IPS-NIHi11 (cell line): ENCODE data around the gene TUBA8.
"Not testable (repeated sequence)": the region's sequence is repeated elsewhere in the genome, so short reads cannot be mapped to it uniquely, and the experiment has no call there.

Experiments used
- DNase-seq: peaks from one replicate; pipeline ENCODE4 v3.0.0; 2012; ENCODE audit warnings: mixed read lengths, low spot score

The TUBA8 gene

DNA sequence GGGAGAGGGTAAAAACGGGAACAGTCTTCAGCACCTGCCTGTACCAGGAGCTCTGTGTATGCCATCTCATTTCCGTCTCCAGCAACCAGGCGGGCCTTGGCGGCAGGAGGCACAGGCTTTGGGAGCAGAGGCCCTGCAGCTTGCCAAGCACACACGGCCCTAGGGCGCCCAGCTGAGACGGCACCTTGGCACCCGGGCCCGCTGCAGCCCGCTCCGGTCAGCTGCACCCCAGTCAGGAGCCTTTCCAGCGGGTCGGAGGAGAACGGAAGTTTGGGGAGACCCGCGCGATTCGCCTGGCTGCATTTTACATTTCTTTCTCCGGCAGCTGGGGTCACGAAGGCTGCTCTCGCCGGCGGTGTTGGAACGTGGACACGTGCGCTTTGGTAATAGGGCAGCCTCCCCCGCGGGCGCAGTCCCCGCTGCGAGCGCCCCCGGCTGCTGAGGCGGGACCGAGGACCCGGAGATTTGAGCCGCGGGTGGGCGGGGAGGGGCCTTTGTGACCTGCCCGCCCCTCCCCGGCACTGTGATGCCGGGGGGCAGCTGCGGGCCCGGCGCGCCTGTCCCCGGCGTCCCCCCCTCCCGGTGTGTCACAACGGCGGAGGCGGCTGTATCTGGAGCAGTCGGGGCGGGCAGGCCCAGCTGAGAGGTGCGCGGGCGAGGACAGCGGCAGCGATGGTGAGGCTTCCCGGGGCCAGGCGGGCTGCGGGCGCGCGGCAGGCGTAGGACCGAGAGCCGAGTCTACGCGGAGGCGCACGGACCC is at the start of gene TUBA8:
TUBA8 (plus strand) TSS at position 616 of the 760 bp plus-strand sequence; CDS start at position 673, 57 bp downstream.
- peak; percentile 83 for DNase-seq

GRCh38 chr22:18062421-18062820 is 48.2 kb upstream of the TUBA8 start:
- DNase-seq: no peak

DNA sequence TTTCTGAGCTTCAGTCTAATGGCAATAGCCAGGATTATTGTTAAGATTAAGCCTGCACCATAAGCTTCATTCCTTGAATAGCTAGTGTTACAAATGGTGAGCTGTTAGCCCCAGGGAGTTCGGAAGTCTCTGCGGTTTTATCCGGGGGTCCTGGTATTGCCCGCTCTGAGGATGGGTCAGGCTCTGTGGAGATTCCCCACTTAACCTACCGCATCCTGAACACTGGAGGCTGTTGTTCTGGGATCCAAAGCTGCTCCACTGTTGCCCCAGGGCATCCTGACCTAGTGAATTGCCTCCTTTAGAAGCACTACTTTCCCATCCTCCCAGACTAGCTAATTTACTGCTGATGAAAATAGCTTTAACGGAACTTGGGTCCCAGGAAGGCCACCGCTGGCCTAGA is 47.3 kb upstream of the TUBA8 start:
- DNase-seq: no peak

- DNase-seq: not testable (repeated sequence)
These were observed 46.9 kb upstream of the TUBA8 start for GRCh38 chr22:18063715-18064114.

DNA sequence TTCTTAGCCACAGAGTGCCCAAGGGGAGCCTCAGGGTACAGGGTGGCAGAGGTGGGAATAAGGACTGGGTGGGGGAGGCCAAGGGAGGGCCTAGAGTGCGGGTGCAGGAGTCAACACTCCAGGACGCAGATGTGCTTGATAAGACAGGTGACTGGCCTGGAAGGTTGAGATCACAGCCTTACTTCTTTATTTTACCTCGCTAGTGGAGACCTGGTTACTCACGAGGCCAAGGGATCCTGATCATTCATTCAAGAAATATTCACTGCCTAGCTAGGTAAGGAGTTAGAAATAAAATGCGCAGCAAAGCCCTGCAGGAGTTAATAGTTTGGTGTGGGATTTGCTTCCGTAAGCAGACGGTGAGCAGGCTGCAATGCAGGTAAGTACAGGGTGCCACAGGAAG is 46.0 kb upstream of the TUBA8 start:
- DNase-seq: no peak

DNA sequence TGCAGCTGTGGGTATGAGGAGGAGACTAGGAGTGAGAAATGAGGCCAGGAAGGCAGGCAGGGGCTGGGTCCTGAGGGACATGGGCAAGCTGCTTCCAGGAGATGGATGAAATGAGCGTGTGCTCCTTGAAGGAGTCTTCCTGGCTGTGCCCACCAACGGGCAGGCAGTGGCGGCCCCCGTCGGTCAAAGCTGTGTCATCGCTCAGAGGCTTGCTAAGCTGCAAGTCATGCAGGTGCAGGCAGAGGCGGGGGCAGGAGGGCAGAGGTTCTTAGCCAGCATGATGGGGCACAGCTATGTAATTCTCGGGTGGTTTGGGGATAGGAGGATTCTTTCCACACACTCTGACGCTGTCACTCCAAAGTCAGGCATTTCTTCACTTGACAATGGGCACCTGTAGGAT is 45.4 kb upstream of the TUBA8 start:
- DNase-seq: peak; percentile 42

- DNase-seq: no peak
These were observed 44.3 kb upstream of the TUBA8 start for GRCh38 chr22:18066181-18066859.

DNA sequence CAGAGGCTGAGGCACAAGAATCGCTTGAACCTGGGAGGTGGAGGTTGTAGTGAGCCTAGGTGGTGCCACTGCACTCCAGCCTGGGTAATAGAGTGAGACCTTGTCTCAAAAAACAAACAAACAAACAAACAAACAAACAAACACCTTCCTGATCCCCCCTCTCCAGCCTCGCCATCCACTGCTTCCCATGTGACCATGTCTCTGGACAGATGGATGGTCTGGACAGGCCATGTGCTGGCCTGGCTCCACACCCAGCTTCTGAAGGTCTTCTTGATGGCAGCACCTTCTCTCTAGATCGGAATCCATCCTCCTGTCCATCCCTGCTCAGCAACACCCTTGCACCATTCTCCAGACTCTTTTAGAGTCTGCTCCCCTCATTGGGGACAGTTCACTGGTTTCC is 43.5 kb upstream of the TUBA8 start:
- no peak for DNase-seq

DNA sequence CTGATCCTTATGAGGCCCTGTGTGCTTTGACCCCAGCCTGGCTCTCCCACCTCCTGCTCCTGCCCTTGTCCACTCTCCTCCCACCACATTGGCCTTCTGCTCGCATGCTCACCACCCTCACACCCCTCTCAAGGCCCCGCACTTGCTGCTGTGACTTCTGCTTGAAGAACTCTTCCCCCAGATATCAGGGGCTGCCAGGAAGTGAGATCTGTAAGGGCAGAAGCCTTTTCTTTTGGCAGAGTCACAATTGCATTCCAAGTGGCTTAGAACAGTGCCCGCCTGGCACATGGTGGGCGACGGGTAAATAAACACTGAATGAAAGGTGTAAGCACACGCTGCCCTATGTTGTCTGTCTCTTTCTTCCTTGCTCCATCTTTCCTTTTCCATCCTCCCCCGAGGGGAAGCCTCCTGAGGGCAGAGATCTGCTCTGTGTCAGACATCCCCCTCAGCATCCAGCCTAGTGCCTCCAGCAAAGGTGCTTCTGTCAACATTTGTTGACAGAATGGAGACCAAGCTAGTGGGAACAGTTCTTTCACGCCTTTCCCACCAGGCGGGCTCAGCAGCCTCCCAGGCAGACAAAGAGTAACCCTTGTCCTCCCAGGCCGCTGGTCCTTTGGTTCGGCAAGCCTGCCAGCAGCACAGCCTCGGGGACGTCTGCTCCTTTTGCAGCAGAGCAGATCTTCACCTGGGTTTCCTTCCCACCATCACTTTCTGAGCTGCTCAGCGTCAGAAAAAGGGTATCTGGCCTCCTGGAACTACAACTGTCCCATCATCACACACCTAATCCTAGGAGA is 42.9 kb upstream of the TUBA8 start:
- DNase-seq: no peak

GRCh38 chr22:18068381-18068988 is 42.1 kb upstream of the TUBA8 start:
- no peak for DNase-seq

DNA sequence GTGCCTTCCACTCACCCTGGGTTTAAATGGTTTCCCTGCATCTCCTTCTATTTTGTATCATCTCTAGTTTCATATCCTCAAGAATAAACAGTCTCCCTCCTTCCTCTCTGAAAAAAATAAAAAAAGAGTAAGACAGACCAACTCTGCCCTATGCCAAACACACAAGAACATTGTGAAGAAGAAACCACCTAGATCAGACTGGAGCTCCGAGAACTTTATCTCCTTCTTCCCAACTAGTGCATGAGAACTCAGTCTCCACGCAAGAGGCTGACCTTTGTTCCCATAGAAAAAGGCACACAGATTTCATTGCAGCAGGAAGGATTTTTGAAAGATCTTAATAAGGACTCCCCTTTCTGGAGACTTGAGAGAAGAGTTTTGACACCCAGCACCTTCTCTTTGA is 41.6 kb upstream of the TUBA8 start:
- no peak for DNase-seq

- DNase-seq: no peak
These were observed 40.6 kb upstream of the TUBA8 start for GRCh38 chr22:18070041-18070440.

DNA sequence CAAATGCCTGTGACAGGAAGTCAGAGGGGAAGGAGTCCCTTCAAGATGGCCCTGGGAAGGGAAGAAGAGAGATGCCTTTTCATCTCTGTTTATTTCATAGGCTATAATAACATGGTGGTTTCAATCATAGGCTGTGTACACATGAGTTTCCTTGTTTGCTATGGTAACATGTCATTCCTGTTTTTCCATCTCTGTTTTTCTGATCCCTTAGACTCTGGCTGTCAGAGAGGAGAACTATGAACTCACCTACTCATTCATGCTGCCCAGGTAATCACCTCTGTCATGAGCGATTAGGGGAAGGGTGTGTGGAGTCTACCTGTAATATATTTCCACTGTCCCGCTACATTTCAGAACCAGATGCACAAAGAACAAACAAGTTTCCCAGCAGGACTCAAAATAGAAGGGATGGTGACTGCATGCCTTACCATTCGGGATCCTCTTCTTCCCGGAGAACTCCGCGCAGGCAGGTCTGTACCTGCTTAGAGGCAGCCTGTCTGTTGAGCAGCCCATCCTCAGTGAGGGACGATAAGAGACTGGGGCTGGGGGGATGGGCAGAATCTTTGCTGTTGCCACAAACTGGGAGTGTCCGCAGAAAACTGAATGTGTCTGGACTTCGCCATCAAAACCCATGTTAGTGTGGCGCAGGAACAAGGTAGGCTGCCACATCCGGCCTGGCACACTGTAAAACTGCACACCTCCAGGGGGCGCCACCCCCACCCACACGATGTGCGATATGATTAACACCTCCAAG is 39.9 kb upstream of the TUBA8 start:
- DNase-seq: no peak

DNA sequence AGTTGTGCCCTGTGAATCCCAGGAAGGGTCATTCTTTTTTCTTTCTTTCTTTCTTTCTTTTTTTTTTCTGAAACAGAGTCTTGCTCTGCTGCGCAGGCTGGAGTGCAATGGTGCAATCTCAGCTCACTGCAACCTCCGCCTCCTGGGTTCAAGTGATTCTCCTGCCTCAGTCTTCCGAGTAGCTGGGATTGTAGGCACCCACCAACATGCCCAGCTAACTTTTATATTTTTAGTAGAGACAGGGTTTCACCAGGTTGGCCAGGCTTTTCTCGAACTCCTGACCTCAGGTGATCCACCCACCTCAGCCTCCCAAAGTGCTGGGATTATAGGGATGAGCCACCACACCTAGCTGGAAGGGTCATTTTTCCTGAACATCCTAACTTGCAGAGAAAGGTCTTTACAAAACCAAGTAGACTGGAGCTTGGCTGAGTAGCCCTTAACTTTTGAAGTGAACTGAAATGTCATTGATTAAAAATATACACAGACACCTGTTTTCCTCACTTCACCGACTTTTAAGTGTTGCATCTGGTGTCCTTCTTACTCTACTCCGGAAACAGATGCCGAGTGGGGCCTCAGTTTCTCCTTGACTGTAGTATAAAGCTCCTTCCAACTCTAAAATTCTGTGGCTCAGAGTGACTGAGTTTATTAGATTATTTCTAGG is 39.2 kb upstream of the TUBA8 start:
- not testable (repeated sequence) for DNase-seq

- DNase-seq: no peak
These were observed 38.7 kb upstream of the TUBA8 start for GRCh38 chr22:18071968-18072310.

DNA sequence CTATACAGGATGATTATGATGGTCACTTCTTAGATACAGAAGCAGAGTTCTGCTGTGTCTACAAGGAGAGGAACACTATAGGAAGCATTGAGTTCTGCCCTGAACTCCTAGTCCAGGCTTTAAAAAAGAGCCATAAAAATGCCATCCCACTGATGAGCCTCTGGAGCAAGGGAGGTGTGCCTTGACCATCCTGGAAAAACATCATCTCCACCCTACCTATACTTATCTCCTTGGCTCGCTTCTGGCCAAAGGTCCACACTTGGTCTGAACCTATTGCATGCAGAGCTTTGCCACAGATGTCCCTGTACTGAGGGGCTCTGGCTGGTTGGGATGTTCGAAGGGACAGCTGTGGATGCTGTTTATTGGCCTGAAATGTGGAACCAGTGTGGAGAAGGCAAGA is 37.1 kb upstream of the TUBA8 start:
- no peak for DNase-seq

DNA sequence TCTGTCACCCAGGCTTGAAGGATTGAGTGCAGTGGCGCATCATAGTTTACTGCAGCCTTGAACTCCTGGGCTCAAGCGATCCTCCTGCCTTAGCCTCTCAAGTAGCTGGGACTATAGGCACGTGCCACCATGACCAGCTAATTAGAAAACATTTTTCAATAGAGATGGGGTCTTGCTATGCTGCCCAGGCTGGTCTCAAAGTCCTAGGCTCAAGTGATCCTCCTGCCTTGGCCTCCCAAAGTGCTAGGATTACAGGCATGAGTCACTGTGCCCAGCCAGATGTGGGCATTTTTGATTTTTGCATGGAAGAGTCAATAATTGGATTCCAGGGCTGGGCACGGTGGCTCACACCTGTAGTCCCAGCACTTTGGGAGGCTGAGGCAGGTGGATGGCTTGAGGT is 36.7 kb upstream of the TUBA8 start:
- not testable (repeated sequence) for DNase-seq

DNA sequence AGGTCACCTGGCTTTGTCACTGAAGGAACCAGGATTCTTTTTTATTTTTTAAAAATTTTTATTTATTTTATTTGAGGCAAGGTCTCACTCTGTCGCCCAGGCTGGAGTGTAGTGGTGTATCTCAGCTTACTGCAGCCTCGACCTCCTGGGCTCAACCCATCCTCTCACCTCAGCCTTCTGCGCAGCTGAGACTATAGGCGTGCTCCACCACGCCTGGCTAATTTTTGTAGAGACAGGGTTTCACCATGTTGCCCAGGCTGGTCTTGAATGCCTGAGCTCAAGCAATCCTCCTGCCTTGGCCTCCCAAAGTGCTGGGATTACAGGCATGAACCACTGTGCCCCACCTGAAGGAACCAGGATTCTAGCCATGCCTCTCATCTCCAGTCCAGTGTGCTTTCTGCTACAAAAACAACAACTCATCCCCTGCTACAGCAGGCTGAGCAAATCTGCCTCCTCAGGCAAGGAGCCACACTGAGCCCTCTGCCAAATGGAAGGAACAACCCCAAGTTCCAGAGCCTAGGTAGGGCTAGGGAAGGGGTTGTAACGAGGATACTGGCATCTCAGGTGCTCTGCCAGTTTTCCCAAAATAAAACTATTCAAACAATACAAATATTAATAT is 35.4 kb upstream of the TUBA8 start:
- no peak for DNase-seq

- DNase-seq: peak; percentile 63
These were observed 34.7 kb upstream of the TUBA8 start for GRCh38 chr22:18075720-18076497.

DNA sequence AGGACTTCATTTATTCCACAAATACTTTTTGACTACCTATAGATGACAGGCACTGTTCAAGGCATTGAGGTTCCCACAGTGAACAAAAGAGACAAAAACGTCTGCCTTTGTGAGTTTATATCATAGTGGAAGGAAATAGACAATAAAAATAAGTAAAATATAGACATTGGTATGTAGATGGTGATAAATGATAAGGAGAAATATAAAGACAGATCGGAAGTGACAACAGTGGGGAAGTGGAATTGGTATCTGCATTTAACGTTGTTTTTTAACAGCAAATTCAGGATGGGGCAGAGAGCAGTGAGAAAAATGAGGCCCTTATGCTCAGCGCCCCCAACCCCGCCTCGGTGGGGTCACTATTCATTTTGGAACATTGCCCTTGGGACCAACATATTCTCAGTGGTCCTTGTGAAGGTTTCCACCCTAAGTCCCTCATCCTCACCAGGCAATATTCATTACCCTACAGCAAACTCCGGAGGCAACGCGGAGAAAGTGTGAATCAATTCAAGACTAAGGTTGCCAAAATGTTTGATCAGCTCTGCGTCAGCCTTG is 33.4 kb upstream of the TUBA8 start:
- DNase-seq: no peak
